PC-3 (cell line): ENCODE measurements around the gene PCED1B. TPM values are rescaled to one million over a fixed set of nuclear protein-coding genes. Genes with fewer than 3 reads are reported as not detected.

Source experiments
- ATAC-seq: fragments of 200-7000 bp; cut with Tn5 transposase; 2 replicates; pipeline ENCODE4 v1.9.1; 2020; ENCODE audit warnings: mild to moderate bottlenecking, moderate library complexity
- BruUV-seq: library from RNA; stranded (reverse); fragments of 400-500 nt; replicated peaks from 2 replicates; lab custom pipeline; 2021; lab: Mats Ljungman, UMichigan
- CTCF ChIA-PET: fragments of 300-600 bp; sonication (Branson Sonifier 250); formaldehyde crosslinking; loops from one replicate; lab custom pipeline; 2022; ENCODE audit warnings: antibody characterized with exemption; lab: Charles Lee
- POLR2A ChIA-PET: fragments of 300-600 bp; sonication (Branson Sonifier 250); formaldehyde crosslinking; loops from one replicate; lab custom pipeline; 2022; ENCODE audit warnings: antibody characterized with exemption; ENCODE audit not compliant: unreplicated experiment; lab: Charles Lee
- DNase-seq: peaks from one replicate; pipeline ENCODE4 v3.0.0-alpha.2; 2015
- H2AFZ ChIP-seq: fragments of 300-600 bp; sonication (generic); 2 replicates; pipeline ENCODE4 v1.6.0; 2016; ENCODE audit warnings: antibody characterized with exemption, low read length
- H3F3A ChIP-seq: fragments of 300-600 bp; sonication (generic); one replicate; pipeline ENCODE4 v1.6.0; 2017; ENCODE audit warnings: antibody characterized with exemption, low read length, control low read depth, mild to moderate bottlenecking; ENCODE audit not compliant: unreplicated experiment
- H3K27ac ChIP-seq: fragments of 300-600 bp; sonication (generic); 2 replicates; pipeline ENCODE4 v1.5.1; 2016; ENCODE audit warnings: mild to moderate bottlenecking, low read length
- H3K27me3 ChIP-seq: fragments of 300-600 bp; sonication (generic); 2 replicates; pipeline ENCODE4 v1.6.1; 2016; ENCODE audit warnings: low read length, mixed read lengths
- H3K36me3 ChIP-seq: fragments of 300-600 bp; sonication (generic); 2 replicates; pipeline ENCODE4 v1.6.1; 2016; ENCODE audit warnings: low read depth, mixed run types, low read length, mixed read lengths
- H3K4me1 ChIP-seq: fragments of 300-600 bp; sonication (generic); 2 replicates; pipeline ENCODE4 v1.5.1; 2016; ENCODE audit warnings: low read length; ENCODE audit not compliant: insufficient read depth
- H3K4me2 ChIP-seq: fragments of 300-600 bp; sonication (generic); 2 replicates; pipeline ENCODE4 v1.6.0; 2016; ENCODE audit warnings: low read length
- H3K4me3 ChIP-seq: fragments of 300-600 bp; sonication (generic); 2 replicates; pipeline ENCODE4 v1.5.1; 2016; ENCODE audit warnings: mild to moderate bottlenecking, low read length, mixed read lengths
- H3K79me2 ChIP-seq: fragments of 300-600 bp; sonication (generic); 2 replicates; pipeline ENCODE4 v1.6.1; 2017; ENCODE audit warnings: low read length, mixed read lengths
- H3K9ac ChIP-seq: fragments of 300-600 bp; sonication (generic); 2 replicates; pipeline ENCODE4 v1.6.0; 2016; ENCODE audit warnings: mild to moderate bottlenecking, low read length
- H3K9me2 ChIP-seq: fragments of 300-600 bp; sonication (generic); replicated peaks from 2 replicates; pipeline ENCODE4 v1.6.1; 2016; ENCODE audit warnings: mixed run types, low read length, mixed read lengths
- H3K9me3 ChIP-seq: fragments of 300-600 bp; sonication (generic); 2 replicates; pipeline ENCODE4 v1.6.1; 2016; ENCODE audit warnings: low read length, mixed read lengths
- H4K20me1 ChIP-seq: fragments of 300-600 bp; sonication (generic); 2 replicates; pipeline ENCODE4 v1.6.1; 2016; ENCODE audit warnings: low read length, mixed read lengths
- EZH2 ChIP-seq: fragments of 300-600 bp; sonication (generic); IDR thresholded peaks from one replicate; pipeline ENCODE4 v1.6.1; 2017; ENCODE audit warnings: antibody characterized with exemption, mild to moderate bottlenecking, low read length; ENCODE audit not compliant: unreplicated experiment
- EZH2phosphoT487 ChIP-seq: fragments of 300-600 bp; sonication (generic); IDR thresholded peaks from 2 replicates; pipeline ENCODE4 v1.6.1; 2018; ENCODE audit warnings: mild to moderate bottlenecking, antibody characterized with exemption, low read length, borderline replicate concordance
- intact Hi-C: fragments of 100-400 bp; cut with micrococcal nuclease; formaldehyde crosslinking; loops from 2 replicates; pipeline ENCODE4 v1.9.0; 2023
- total RNA-seq: library from RNA; depleted of rRNA; stranded (reverse); fragments of >200 nt; gene quantifications from 2 replicates; pipeline ENCODE4 v1.2.3, GENCODE V29; 2014
- TF ChIP-seq, protein P1 (sequence below): fragments of 300-600 bp; sonication (generic); conservative IDR thresholded peaks from 2 replicates; pipeline ENCODE4 v1.5.1; 2017; ENCODE audit warnings: antibody characterized with exemption, low read depth, mild to moderate bottlenecking, low read length

Gene PCED1B
- total RNA-seq, 1 experiment from 2014 or later = 1.0 TPM

DNA sequence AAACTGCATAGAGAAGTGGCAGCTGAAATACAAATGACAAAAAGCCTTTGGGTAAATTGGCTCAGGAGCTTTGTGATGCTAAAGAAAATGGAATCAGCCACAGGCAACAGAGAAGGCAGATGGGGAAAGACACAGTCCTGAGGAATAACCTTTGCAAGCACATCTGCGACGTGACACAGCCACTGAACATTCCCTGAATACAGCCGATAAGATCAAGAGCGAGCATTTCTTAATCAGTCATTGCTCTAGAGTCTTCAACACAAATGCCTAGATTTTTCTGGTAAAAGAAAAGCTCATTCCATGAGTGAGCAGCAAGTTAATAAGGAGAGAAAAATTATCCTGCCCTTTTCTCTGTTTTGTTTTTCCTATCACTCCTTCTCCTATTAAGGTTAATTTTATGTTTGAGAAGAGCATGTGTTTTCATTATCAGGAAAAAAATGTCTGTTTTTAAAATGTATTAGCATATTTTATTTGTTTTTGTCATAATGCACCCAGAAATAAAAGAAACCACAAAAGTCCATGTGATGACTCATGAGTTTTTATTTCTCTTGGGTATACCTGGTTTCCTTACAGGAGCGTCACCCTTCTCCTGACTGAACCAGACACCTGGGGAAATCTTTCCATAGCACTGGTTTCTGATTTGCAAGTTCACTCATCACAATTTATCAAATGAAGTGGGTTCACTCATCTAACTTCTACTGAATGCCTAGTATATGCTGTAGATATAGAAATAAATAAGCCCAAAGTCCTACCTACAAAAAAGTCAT, 45.4 kb upstream of the PCED1B start:
- H3K4me2 ChIP-seq = peak overlapping the region; percentile 71

GRCh38 chr12:47034661-47035060, 44.8 kb upstream of the PCED1B start:
- intact Hi-C loops = loop anchor here (2.0 to 10.0 kb wide), 5 partner anchors 44 to 620 kb away; partner anchors contain the start of genes AMIGO2 and PCED1B
- ATAC-seq (no peak), DNase-seq (no peak)
- ChIA-PET POLR2A (no interaction called here), CTCF (interaction anchor here (0.5 kb wide), 1 partner anchor 185 kb away, joined by 6 read pairs; no protein-coding TSS in a partner anchor)
- TF ChIP-seq EZH2 (no peak), EZH2phosphoT487 (no peak)
- TF ChIP-seq, protein P1, sequence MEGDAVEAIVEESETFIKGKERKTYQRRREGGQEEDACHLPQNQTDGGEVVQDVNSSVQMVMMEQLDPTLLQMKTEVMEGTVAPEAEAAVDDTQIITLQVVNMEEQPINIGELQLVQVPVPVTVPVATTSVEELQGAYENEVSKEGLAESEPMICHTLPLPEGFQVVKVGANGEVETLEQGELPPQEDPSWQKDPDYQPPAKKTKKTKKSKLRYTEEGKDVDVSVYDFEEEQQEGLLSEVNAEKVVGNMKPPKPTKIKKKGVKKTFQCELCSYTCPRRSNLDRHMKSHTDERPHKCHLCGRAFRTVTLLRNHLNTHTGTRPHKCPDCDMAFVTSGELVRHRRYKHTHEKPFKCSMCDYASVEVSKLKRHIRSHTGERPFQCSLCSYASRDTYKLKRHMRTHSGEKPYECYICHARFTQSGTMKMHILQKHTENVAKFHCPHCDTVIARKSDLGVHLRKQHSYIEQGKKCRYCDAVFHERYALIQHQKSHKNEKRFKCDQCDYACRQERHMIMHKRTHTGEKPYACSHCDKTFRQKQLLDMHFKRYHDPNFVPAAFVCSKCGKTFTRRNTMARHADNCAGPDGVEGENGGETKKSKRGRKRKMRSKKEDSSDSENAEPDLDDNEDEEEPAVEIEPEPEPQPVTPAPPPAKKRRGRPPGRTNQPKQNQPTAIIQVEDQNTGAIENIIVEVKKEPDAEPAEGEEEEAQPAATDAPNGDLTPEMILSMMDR = no peak
- Histone ChIP-seq H2AFZ (no peak overlapping the region), H4K20me1 (no peaks in the 10 kb centered on the region), H3K9me3 (no peaks in the 10 kb centered on the region), H3K79me2 (no peaks in the 10 kb centered on the region), H3K36me3 (no peaks in the 10 kb centered on the region), H3K4me1 (peaks cover 53% of the 10 kb centered on the region), H3F3A (peaks cover 4% of the 10 kb centered on the region), H3K27ac (peak overlapping the region; percentile 68), H3K4me3 (no peak overlapping the region; the same call in 1 of the 2 replicates), H3K9me2 (no peaks in the 10 kb centered on the region), H3K27me3 (no peaks in the 10 kb centered on the region), H3K4me2 (peak overlapping the region; percentile 71), H3K9ac (peak overlapping the region; percentile 17; the same call in 1 of the 2 replicates)
- no TSS peak for BruUV-seq

More for the DNA sequence above, 45.4 kb upstream of the PCED1B start:
- TF ChIP-seq, protein P1 = no peak
- TF ChIP-seq EZH2phosphoT487 (no peak), EZH2 (no peak)
- ChIA-PET CTCF (interaction anchor here (0.7 to 2.0 kb wide), 2 partner anchors 13 to 45 kb away, joined by 3 to 15 read pairs; partner anchors contain the start of gene PCED1B), POLR2A (no interaction called here)
- intact Hi-C loops = loop anchor here (2.0 to 10.0 kb wide), 5 partner anchors 45 to 621 kb away; partner anchors contain the start of genes AMIGO2 and PCED1B
- Histone ChIP-seq H3K4me1 (peaks cover 54% of the 10 kb centered on the region), H3K27me3 (no peaks in the 10 kb centered on the region), H2AFZ (no peak overlapping the region), H3K9ac (peak overlapping the region; percentile 17; the same call in 1 of the 2 replicates), H3K27ac (peak overlapping the region; percentile 68), H3K36me3 (no peaks in the 10 kb centered on the region), H4K20me1 (no peaks in the 10 kb centered on the region), H3K79me2 (no peaks in the 10 kb centered on the region), H3F3A (peaks cover 4% of the 10 kb centered on the region), H3K9me2 (no peaks in the 10 kb centered on the region), H3K9me3 (no peaks in the 10 kb centered on the region), H3K4me3 (peak overlapping the region; percentile 32; the same call in 1 of the 2 replicates)
- ATAC-seq (peak; percentile 73), DNase-seq (peak; percentile 91)
- BruUV-seq = no TSS peak

- DNase-seq (no peak), ATAC-seq (no peak)
- Histone ChIP-seq H2AFZ (no peak overlapping the region), H3K9me2 (no peaks in the 10 kb centered on the region), H3K79me2 (no peaks in the 10 kb centered on the region), H3K4me1 (peaks cover 56% of the 10 kb centered on the region), H3K4me3 (no peak overlapping the region), H3K9ac (no peak overlapping the region), H3K27ac (peak overlapping the region; percentile 68), H3K9me3 (no peaks in the 10 kb centered on the region), H3K27me3 (no peaks in the 10 kb centered on the region), H3F3A (peaks cover 4% of the 10 kb centered on the region), H3K36me3 (no peaks in the 10 kb centered on the region), H4K20me1 (no peaks in the 10 kb centered on the region), H3K4me2 (0 out of 2 replicates have a peak overlapping the region, but pooled peaks have one; percentile 71)
- TF ChIP-seq, protein P1 = no peak
- TF ChIP-seq EZH2phosphoT487 (no peak), EZH2 (no peak)
- ChIA-PET POLR2A (no interaction called here), CTCF (no interaction called here)
- intact Hi-C loops = loop anchor here (2.0 to 10.0 kb wide), 5 partner anchors 43 to 619 kb away; partner anchors contain the start of genes AMIGO2 and PCED1B
- no TSS peak for BruUV-seq
Measured at GRCh38 chr12:47035484-47035883, 43.9 kb upstream of the PCED1B start.
